HG03025 (cell line): ENCODE results near the gene IP6K2.

ENCODE experiments used
- ATAC-seq: cut with Tn5 transposase; IDR thresholded peaks from one replicate; pipeline ENCODE4 v1.9.1; 2021; ENCODE audit warnings: mild to moderate bottlenecking, moderate library complexity; ENCODE audit not compliant: unreplicated experiment, low FRiP score

IP6K2 gene

GRCh38 chr3:48692551-48692950 is 24.5 kb downstream of the IP6K2 start:
- no peak for ATAC-seq

GRCh38 chr3:48690846-48691458 is 26.1 kb downstream of the IP6K2 start:
- no peak for ATAC-seq

GRCh38 chr3:48689384-48689783 is 27.6 kb downstream of the IP6K2 start:
- ATAC-seq: no peak

GRCh38 chr3:48688737-48689075 is 28.3 kb downstream of the IP6K2 start:
- no peak for ATAC-seq

- no peak for ATAC-seq
Observed at GRCh38 chr3:48688032-48688736, 28.8 kb downstream of the IP6K2 start.

- ATAC-seq: no peak
Observed at GRCh38 chr3:48687220-48687678, 29.8 kb downstream of the IP6K2 start.

GRCh38 chr3:48686538-48687219 is 30.3 kb downstream of the IP6K2 start:
- no peak for ATAC-seq

- ATAC-seq: peak; percentile 67
Observed at GRCh38 chr3:48685603-48686511, 31.2 kb downstream of the IP6K2 start, which contains the start of gene NCKIPSD. NCKIPSD (minus strand) TSS chr3:48685915; CDS start chr3:48685807, 108 bp downstream.

- no peak for ATAC-seq
Observed at GRCh38 chr3:48685293-48685602, 31.8 kb downstream of the IP6K2 start.

GRCh38 chr3:48684480-48685143 is 32.4 kb downstream of the IP6K2 start:
- ATAC-seq: no peak

- no peak for ATAC-seq
Observed at GRCh38 chr3:48684054-48684349, 33.0 kb downstream of the IP6K2 start.

- ATAC-seq: no peak
Observed at GRCh38 chr3:48682786-48683185, 34.2 kb downstream of the IP6K2 start.

- no peak for ATAC-seq
Observed at GRCh38 chr3:48681974-48682610, 34.9 kb downstream of the IP6K2 start.

GRCh38 chr3:48681541-48681880 is 35.5 kb downstream of the IP6K2 start:
- ATAC-seq: no peak

GRCh38 chr3:48680811-48681540 is 36.0 kb downstream of the IP6K2 start:
- no peak for ATAC-seq

- no peak for ATAC-seq
Observed at GRCh38 chr3:48679411-48680391, 37.3 kb downstream of the IP6K2 start.

GRCh38 chr3:48678566-48679380 is 38.2 kb downstream of the IP6K2 start:
- no peak for ATAC-seq
